A673 (cell line): Measurements from ENCODE around the gene SEMA6B. TPM values are rescaled to one million over a fixed set of nuclear protein-coding genes. Genes with fewer than 3 reads are reported as not detected.

Experiments used
- BruUV-seq: library from RNA; stranded (reverse); fragments of 400-500 nt; replicated peaks from 2 replicates; lab custom pipeline; 2021; lab: Mats Ljungman, UMichigan
- CTCF ChIA-PET: fragments of 300-600 bp; sonication (Branson Sonifier 250); formaldehyde crosslinking; loops from one replicate; lab custom pipeline; 2022; ENCODE audit warnings: antibody characterized with exemption; lab: Charles Lee
- POLR2A ChIA-PET: fragments of 300-600 bp; sonication (Branson Sonifier 250); formaldehyde crosslinking; loops from one replicate; lab custom pipeline; 2022; ENCODE audit warnings: antibody characterized with exemption; ENCODE audit not compliant: low non-redundant PET; lab: Charles Lee
- DNase-seq: peaks from one replicate; pipeline ENCODE4 v3.0.0-alpha.2; 2015; ENCODE audit warnings: low spot score
- H3K27ac ChIP-seq: fragments of 200-600 bp; sonication (generic); 2 replicates; pipeline ENCODE4 v1.5.1; 2016; ENCODE audit warnings: mixed run types, low read depth, mild to moderate bottlenecking, mixed read lengths, antibody characterized with exemption, low read length; ENCODE audit not compliant: poor library complexity, severe bottlenecking
- H3K27me3 ChIP-seq: fragments of 200-600 bp; sonication (generic); replicated peaks from 2 replicates; pipeline ENCODE4 v1.6.1; 2017; ENCODE audit warnings: mixed run types, low read depth, mild to moderate bottlenecking, mixed read lengths, antibody characterized with exemption, low read length; ENCODE audit not compliant: insufficient read depth, poor library complexity
- H3K36me3 ChIP-seq: fragments of 200-600 bp; sonication (generic); 2 replicates; pipeline ENCODE4 v1.6.1; 2016; ENCODE audit warnings: mixed run types, mild to moderate bottlenecking, mixed read lengths, antibody characterized with exemption, low read length; ENCODE audit not compliant: insufficient read depth, poor library complexity, severe bottlenecking
- H3K4me1 ChIP-seq: fragments of 200-600 bp; sonication (generic); 2 replicates; pipeline ENCODE4 v1.6.1; 2017; ENCODE audit warnings: mixed run types, mild to moderate bottlenecking, mixed read lengths, antibody characterized with exemption, low read length; ENCODE audit not compliant: insufficient read depth, poor library complexity, severe bottlenecking
- H3K4me3 ChIP-seq: fragments of 200-600 bp; sonication (generic); 2 replicates; pipeline ENCODE4 v1.5.1; 2016; ENCODE audit warnings: low read depth, mixed run types, mild to moderate bottlenecking, mixed read lengths, low read length; ENCODE audit not compliant: poor library complexity, severe bottlenecking
- H3K9me3 ChIP-seq: fragments of 200-600 bp; sonication (generic); 2 replicates; pipeline ENCODE4 v1.6.1; 2016; ENCODE audit warnings: mixed run types, low read depth, mild to moderate bottlenecking, mixed read lengths, antibody characterized with exemption, low read length; ENCODE audit not compliant: poor library complexity, severe bottlenecking
- CTCF ChIP-seq: fragments of 300-800, 200-600 bp; sonication (generic); conservative IDR thresholded peaks from 2 replicates; pipeline ENCODE4 v1.5.1; 2017; ENCODE audit warnings: low read depth, mild to moderate bottlenecking, antibody characterized with exemption, low read length, moderate library complexity, mixed read lengths
- EZH2 ChIP-seq: fragments of 200-600 bp; sonication (generic); IDR thresholded peaks from 2 replicates; pipeline ENCODE4 v1.6.1; 2017; ENCODE audit warnings: borderline replicate concordance, low read depth, mild to moderate bottlenecking, mixed read lengths, antibody characterized with exemption, low read length; ENCODE audit not compliant: poor library complexity, severe bottlenecking
- intact Hi-C: fragments of 100-400 bp; cut with micrococcal nuclease; formaldehyde crosslinking; loops from one replicate; pipeline ENCODE4 v1.10.0; 2022; ENCODE audit not compliant: unreplicated experiment
- total RNA-seq: library from RNA; stranded (reverse); gene quantifications from 2 replicates; pipeline ENCODE4 v1.2.3, GENCODE V29; 2021

SEMA6B gene
- total RNA-seq, 1 experiment from 2014 or later = 9.2 TPM

DNA sequence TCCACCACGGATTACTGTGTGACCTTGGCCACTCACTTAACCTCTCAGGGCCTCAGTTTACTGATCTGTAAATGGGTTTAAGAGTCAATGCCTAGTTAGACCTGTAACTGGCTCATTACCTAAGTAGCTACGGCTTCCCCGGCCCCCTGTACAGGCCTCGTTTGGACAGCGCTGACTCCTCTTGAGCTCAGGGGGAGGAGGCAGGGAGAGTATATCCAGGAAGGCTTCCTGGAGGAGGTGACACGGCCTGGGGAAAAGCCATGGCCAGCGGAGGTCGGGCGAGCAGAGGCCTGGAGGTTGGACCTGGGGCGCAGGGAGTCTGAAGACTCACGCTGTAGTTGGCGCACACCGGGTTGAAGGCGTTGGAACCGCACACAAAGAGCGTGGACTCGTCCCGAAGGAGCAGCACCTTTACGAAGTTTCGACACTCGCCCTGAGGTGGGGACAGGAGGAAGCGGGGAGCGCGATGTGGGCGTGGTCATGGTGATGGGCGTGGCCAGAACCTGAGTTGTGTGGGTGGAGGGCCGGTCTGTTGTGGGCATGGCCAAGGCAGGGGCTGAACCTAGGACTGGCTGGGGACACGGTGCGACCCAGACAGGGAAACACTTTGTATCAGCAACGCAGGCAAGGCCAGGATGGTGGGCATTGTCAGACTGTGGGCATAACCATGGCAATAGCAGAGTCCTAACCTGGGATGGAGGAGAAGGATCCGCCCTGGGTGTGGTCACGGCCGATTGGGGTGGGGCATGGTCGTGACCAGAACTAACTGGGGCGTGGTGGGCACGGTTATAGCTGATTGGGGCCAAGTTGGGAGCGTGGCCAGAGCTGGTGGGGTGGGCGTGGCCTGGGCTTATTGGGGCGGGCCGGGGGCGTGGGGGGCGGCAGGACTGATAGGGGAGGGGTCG is 3.6 kb downstream of the SEMA6B start:
- Histone ChIP-seq H3K4me3 (no peak overlapping the region), H3K27me3 (no peaks in the 10 kb centered on the region), H3K9me3 (no peaks in the 10 kb centered on the region), H3K4me1 (no peaks in the 10 kb centered on the region), H3K36me3 (no peaks in the 10 kb centered on the region), H3K27ac (no peak overlapping the region)
- DNase-seq = no peak
- ChIA-PET CTCF (interaction anchor here (1.0 to 1.1 kb wide), 2 partner anchors 11 to 80 kb away, joined by 4 to 5 read pairs; no protein-coding TSS in a partner anchor), POLR2A (no interaction called here)
- intact Hi-C loops = no loop called here
- BruUV-seq = no TSS peak
- TF ChIP-seq CTCF (no peak), EZH2 (no peak)

DNA sequence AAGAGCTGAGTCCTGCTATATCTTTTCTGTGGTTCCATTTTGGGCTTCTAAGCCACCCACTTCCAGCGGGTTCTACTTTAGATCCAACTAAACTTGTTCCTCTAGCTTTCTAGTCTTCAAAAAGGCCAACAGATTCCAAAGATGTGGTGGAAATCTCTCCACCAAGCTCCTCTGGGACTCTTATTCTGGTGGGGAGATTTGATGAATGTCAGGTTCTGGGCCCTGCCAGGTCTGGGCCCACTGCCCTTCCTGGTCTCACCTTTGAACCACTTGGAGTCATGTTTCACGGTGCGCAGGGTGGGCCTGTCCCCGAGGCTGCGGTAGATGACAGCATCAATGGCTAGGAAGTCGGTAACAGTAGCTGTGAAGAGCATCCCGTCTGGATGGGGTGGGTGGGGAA is 4.8 kb downstream of the SEMA6B start:
- H3K36me3 ChIP-seq = no peaks in the 10 kb centered on the region
- DNase-seq = no peak
- POLR2A ChIA-PET = no interaction called here
- no TSS peak for BruUV-seq
- TF ChIP-seq CTCF = no peak
- no peak for TF ChIP-seq EZH2
- H3K4me1 ChIP-seq = no peaks in the 10 kb centered on the region
- no peak overlapping the region for H3K27ac ChIP-seq
- no peaks in the 10 kb centered on the region for H3K27me3 ChIP-seq
- intact Hi-C loops = no loop called here
- CTCF ChIA-PET = interaction anchor here (0.6 to 1.1 kb wide), 3 partner anchors 12 to 409 kb away, joined by 4 to 6 read pairs (median 5); no protein-coding TSS in a partner anchor
- H3K9me3 ChIP-seq = no peaks in the 10 kb centered on the region
- H3K4me3 ChIP-seq = no peak overlapping the region

GRCh38 chr19:4553775-4554174 is 5.7 kb downstream of the SEMA6B start:
- no TSS peak for BruUV-seq
- Histone ChIP-seq H3K9me3 (no peaks in the 10 kb centered on the region), H3K4me1 (no peaks in the 10 kb centered on the region), H3K27ac (no peak overlapping the region), H3K36me3 (no peaks in the 10 kb centered on the region), H3K4me3 (no peak overlapping the region), H3K27me3 (no peaks in the 10 kb centered on the region)
- no peak for DNase-seq
- ChIA-PET POLR2A (no interaction called here), CTCF (no interaction called here)
- intact Hi-C loops = no loop called here
- TF ChIP-seq CTCF = no peak
- no peak for TF ChIP-seq EZH2
